Measurements from ENCODE around the gene CADM1. TPM values are rescaled to one million over a fixed set of nuclear protein-coding genes. Genes with fewer than 3 reads are reported as not detected.

The CADM1 gene
- total RNA-seq, 4 donors from 2014 or later, result 7.4 to 61.5 (median 28.5) TPM

DNA sequence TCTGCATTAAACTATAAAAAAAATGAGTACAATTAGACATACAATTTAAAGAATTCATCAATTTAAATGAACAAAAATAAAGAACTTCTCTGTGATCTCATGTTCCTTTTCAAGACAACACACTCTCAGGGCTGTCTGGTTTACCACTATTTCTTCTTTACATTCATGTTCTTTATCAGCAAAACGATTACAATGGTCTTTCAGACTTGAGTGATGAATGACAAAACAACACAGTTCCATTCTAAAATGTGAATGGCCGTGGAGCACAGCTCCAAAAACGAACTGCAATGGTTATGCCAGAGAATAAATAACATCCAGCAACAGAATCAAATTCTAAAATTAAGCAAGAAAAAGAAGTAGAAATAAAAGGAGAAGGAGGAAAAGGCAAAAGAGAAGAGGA, 113.1 kb downstream of the CADM1 start:
- H3K27me3 ChIP-seq, result no peaks in the 10 kb centered on the region
- intact Hi-C loops (cut with DNase I; ENCODE audit: low total_unique reads), result no loop called here
- H3K4me3 ChIP-seq, result no peak overlapping the region
- H3K9me3 ChIP-seq, result no peaks in the 10 kb centered on the region
- no peak overlapping the region for H3K27ac ChIP-seq
- no peaks in the 10 kb centered on the region for H3K4me1 ChIP-seq
- H3K36me3 ChIP-seq, result no peaks in the 10 kb centered on the region
- no peak for TF ChIP-seq POLR2A (IDR thresholded peaks at IDR 0.05)
- TF ChIP-seq, protein P1, sequence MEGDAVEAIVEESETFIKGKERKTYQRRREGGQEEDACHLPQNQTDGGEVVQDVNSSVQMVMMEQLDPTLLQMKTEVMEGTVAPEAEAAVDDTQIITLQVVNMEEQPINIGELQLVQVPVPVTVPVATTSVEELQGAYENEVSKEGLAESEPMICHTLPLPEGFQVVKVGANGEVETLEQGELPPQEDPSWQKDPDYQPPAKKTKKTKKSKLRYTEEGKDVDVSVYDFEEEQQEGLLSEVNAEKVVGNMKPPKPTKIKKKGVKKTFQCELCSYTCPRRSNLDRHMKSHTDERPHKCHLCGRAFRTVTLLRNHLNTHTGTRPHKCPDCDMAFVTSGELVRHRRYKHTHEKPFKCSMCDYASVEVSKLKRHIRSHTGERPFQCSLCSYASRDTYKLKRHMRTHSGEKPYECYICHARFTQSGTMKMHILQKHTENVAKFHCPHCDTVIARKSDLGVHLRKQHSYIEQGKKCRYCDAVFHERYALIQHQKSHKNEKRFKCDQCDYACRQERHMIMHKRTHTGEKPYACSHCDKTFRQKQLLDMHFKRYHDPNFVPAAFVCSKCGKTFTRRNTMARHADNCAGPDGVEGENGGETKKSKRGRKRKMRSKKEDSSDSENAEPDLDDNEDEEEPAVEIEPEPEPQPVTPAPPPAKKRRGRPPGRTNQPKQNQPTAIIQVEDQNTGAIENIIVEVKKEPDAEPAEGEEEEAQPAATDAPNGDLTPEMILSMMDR (IDR thresholded peaks at IDR 0.05), result no peak
- DNase-seq, result no peak

DNA sequence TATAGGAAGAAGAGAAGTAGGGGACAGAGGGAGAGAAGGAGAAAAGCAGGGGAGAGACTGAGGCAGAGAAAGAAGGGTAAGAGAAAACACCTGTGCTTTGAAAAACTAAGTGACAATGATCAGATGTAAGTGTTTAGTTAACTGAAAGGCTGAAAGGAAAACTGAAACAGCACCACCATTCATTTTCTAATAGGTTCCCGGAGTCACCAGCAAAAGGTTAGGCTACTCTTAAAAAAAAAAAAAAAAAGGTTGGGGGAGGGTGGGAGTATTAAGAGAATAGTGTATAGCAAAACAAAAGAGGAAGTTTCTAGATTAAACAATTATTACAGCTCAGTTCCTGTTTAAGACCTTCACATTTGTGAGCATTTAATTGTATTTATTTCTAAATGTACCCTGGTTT, 113.8 kb downstream of the CADM1 start:
- Histone ChIP-seq H3K4me3 (no peak overlapping the region), H3K36me3 (no peaks in the 10 kb centered on the region), H3K27me3 (no peaks in the 10 kb centered on the region), H3K27ac (no peak overlapping the region), H3K4me1 (no peaks in the 10 kb centered on the region), H3K9me3 (no peaks in the 10 kb centered on the region)
- TF ChIP-seq, protein P1 (IDR thresholded peaks at IDR 0.05), result no peak
- intact Hi-C loops (cut with DNase I; ENCODE audit: low total_unique reads), result no loop called here
- DNase-seq, result no peak

DNA sequence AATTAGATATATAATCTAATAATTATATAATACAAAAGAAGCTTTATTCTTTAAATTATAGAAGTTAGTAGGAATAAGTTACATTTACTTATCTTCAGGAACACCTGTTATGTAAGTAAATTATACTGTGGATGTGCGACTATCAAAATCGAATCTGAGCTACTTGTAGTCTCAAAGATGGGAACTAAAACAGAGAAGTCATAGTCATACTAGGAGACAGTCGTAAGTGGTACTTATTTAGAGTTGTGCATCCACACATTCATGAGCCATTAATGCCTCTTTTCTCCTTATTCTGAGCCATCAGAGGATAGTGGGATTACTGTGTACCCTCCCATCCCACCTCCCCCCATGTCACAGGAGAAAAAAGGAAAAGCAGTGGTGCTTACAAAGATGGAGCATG, 114.4 kb downstream of the CADM1 start:
- no peak for TF ChIP-seq POLR2A (IDR thresholded peaks at IDR 0.05)
- TF ChIP-seq, protein P1 (IDR thresholded peaks at IDR 0.05), result no peak
- Histone ChIP-seq H3K9me3 (no peaks in the 10 kb centered on the region), H3K27ac (no peak overlapping the region), H3K27me3 (no peaks in the 10 kb centered on the region), H3K36me3 (no peaks in the 10 kb centered on the region), H3K4me3 (no peak overlapping the region), H3K4me1 (no peaks in the 10 kb centered on the region)
- intact Hi-C loops (cut with DNase I; ENCODE audit: low total_unique reads), result no loop called here
- no peak for DNase-seq

DNA sequence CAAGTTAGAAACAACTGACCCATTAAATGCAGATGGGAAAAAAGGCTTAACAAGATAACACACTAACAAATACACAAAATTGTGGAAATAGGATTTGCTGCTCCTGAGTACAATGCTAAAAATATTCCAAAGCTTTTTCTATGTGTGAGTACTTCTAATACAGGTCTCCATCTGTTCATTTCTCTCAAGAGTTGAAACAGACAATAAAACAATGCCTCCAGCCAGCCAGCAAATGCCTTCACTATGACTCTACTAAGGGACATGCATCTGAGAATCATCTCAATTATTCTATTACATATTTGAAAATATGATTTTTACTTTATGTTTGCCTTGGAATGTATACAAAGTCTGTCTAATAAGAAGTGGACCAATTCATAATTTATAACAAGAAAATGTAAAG, 119.0 kb downstream of the CADM1 start:
- intact Hi-C loops (cut with DNase I; ENCODE audit: low total_unique reads), result no loop called here
- H3K36me3 ChIP-seq, result no peaks in the 10 kb centered on the region
- H3K9me3 ChIP-seq, result no peaks in the 10 kb centered on the region
- no peak for TF ChIP-seq POLR2A (IDR thresholded peaks at IDR 0.05)
- TF ChIP-seq, protein P1 (IDR thresholded peaks at IDR 0.05), result no peak
- DNase-seq, result no peak
- no peaks in the 10 kb centered on the region for H3K27me3 ChIP-seq
- H3K4me3 ChIP-seq, result no peak overlapping the region
- no peaks in the 10 kb centered on the region for H3K4me1 ChIP-seq
- H3K27ac ChIP-seq, result no peak overlapping the region

DNA sequence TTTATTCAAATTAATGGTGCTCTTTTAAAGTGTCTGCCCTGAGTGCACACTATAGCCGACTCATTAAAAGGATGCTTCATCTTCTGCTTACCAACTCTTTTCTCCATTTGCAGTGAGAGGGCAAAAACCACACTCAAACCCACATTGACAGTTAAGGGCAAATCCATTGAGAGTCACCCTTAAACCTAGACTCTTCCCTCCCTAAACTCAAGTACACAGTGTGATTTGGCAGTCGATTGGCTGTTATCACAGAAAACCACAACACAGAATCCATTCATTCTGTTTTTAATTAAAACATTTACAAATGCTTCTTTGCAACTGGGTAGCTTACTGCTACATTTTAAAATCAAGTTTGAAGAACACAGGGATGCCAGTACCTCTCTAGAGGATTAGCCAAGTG, 120.0 kb downstream of the CADM1 start:
- Histone ChIP-seq H3K4me3 (no peak overlapping the region), H3K9me3 (no peaks in the 10 kb centered on the region), H3K36me3 (no peaks in the 10 kb centered on the region), H3K4me1 (no peaks in the 10 kb centered on the region), H3K27me3 (no peaks in the 10 kb centered on the region), H3K27ac (no peak overlapping the region)
- no peak for TF ChIP-seq POLR2A (IDR thresholded peaks at IDR 0.05)
- TF ChIP-seq, protein P1 (IDR thresholded peaks at IDR 0.05), result no peak
- intact Hi-C loops (cut with DNase I; ENCODE audit: low total_unique reads), result no loop called here
- no peak for DNase-seq
